Panc1 (cell line): ENCODE data around the gene TMPRSS5. TPM values are rescaled to one million over a fixed set of nuclear protein-coding genes. Genes with fewer than 3 reads are reported as not detected.
A peak's percentile ranks its signal among the peaks of the same experiment; 100 is the strongest.

ENCODE experiments used
- ATAC-seq: fragments of 200-7000 bp; cut with Tn5 transposase; 2 replicates; pipeline ENCODE4 v1.9.1; 2020; ENCODE audit warnings: mild to moderate bottlenecking, moderate library complexity
- BruUV-seq: library from RNA; stranded (reverse); fragments of 400-500 nt; replicated peaks from 2 replicates; lab custom pipeline; 2021; lab: Mats Ljungman, UMichigan
- CTCF ChIA-PET: fragments of 300-600 bp; sonication (Branson Sonifier 250); formaldehyde crosslinking; loops from one replicate; lab custom pipeline; 2022; ENCODE audit warnings: antibody characterized with exemption; lab: Charles Lee
- POLR2A ChIA-PET: fragments of 300-600 bp; sonication (Branson Sonifier 250); formaldehyde crosslinking; loops from one replicate; lab custom pipeline; 2022; ENCODE audit warnings: antibody characterized with exemption; lab: Charles Lee
- DNase-seq: peaks from one replicate; pipeline ENCODE4 v3.0.0-alpha.2; 2010; ENCODE audit warnings: low read depth, low spot score
- H3K27ac ChIP-seq: 2 replicates; pipeline ENCODE4 v1.5.1; 2011; ENCODE audit warnings: mild to moderate bottlenecking, low read length, inconsistent platforms
- H3K27me3 ChIP-seq: fragments of 200-500 bp; sonication (Bioruptor generic); 2 replicates; pipeline ENCODE4 v1.6.0; 2014; ENCODE audit warnings: low read length, inconsistent platforms; ENCODE audit not compliant: control insufficient read depth, insufficient read depth
- H3K36me3 ChIP-seq: fragments of 200-500 bp; sonication (Bioruptor generic); 2 replicates; pipeline ENCODE4 v1.5.1; 2014; ENCODE audit warnings: inconsistent platforms, mild to moderate bottlenecking, low read length, moderate library complexity; ENCODE audit not compliant: control insufficient read depth, insufficient read depth
- H3K4me1 ChIP-seq: 2 replicates; pipeline ENCODE4 v1.5.1; 2011; ENCODE audit warnings: inconsistent platforms, mild to moderate bottlenecking, low read length, moderate library complexity; ENCODE audit not compliant: control insufficient read depth, insufficient read depth
- H3K4me3 ChIP-seq, 2 experiments: 2 replicates each; pipeline ENCODE4 v1.5.1; 2011 to 2012; ENCODE audit warnings: low read depth in 2 of 2, low read length in 2 of 2, mild to moderate bottlenecking in 2 of 2, inconsistent platforms in 1 of 2, moderate library complexity in 1 of 2
- H3K9me3 ChIP-seq: fragments of 200-500 bp; sonication (Bioruptor generic); 2 replicates; pipeline ENCODE4 v1.5.1; 2014; ENCODE audit warnings: low read depth, mild to moderate bottlenecking, inconsistent platforms, low read length, moderate library complexity; ENCODE audit not compliant: control insufficient read depth, insufficient read depth
- CTCF ChIP-seq: fragments of 450-650 bp; IDR thresholded peaks from 2 replicates; pipeline ENCODE4 v1.5.1; 2017; ENCODE audit warnings: mild to moderate bottlenecking
- POLR2AphosphoS5 ChIP-seq: IDR thresholded peaks from 2 replicates; pipeline ENCODE4 v1.6.1; 2012; ENCODE audit warnings: mild to moderate bottlenecking, low read depth, low read length, moderate library complexity
- REST ChIP-seq, 2 experiments: IDR thresholded peaks; 2 replicates each; pipeline ENCODE4 v1.6.1; 2011 to 2012; ENCODE audit warnings: low read depth in 2 of 2, control low read depth in 1 of 2, low read length in 1 of 2, mild to moderate bottlenecking in 1 of 2, moderate library complexity in 1 of 2; ENCODE audit not compliant: insufficient read depth in 1 of 2
- SIN3A ChIP-seq: IDR thresholded peaks from 2 replicates; pipeline ENCODE4 v1.6.1; 2012; ENCODE audit warnings: low read depth, mild to moderate bottlenecking, low read length, moderate library complexity, borderline replicate concordance; ENCODE audit not compliant: insufficient read depth
- TCF7L2 ChIP-seq: IDR thresholded peaks from 2 replicates; pipeline ENCODE4 v1.6.1; 2011; ENCODE audit warnings: mild to moderate bottlenecking, low read depth, low read length, inconsistent platforms
- in situ Hi-C: cut with HindIII; loops from 2 replicates; pipeline ENCODE4 v1.10.0; 2016; ENCODE audit warnings: low sequenced_read_pairs, low pct_unique_long_range_greater_than_20kb
- intact Hi-C: fragments of 100-400 bp; cut with micrococcal nuclease; formaldehyde crosslinking; loops from one replicate; pipeline ENCODE4 v1.10.0; 2022; ENCODE audit not compliant: unreplicated experiment
- total RNA-seq: library from RNA; stranded (reverse); gene quantifications from one replicate; pipeline ENCODE4 v1.2.1, GENCODE V29; 2021; ENCODE audit not compliant: unreplicated experiment

Gene TMPRSS5
- total RNA-seq, 1 experiment from 2014 or later = 0.85 TPM

GRCh38 chr11:113728814-113729213, 22.7 kb upstream of the TMPRSS5 start:
- Histone ChIP-seq H3K4me3 (no peak overlapping the region), H3K4me1 (peaks cover 6% of the 10 kb centered on the region; the same call in 1 of the 2 replicates), H3K9me3 (no peaks in the 10 kb centered on the region), H3K36me3 (0 out of 2 replicates have a peak, but pooled peaks cover 8% of the 10 kb centered on the region), H3K27ac (peak overlapping the region; percentile 74; the same call in 1 of the 2 replicates), H3K27me3 (no peaks in the 10 kb centered on the region)
- POLR2A ChIA-PET = no interaction called here
- no TSS peak for BruUV-seq
- DNase-seq (no peak), ATAC-seq (no peak)
- in situ Hi-C loops (no loop called here), intact Hi-C loops (no loop called here)
- TF ChIP-seq SIN3A (no peak), TCF7L2 (no peak), REST (IDR thresholded peaks at IDR 0.05; ENCODE audit: insufficient read depth in 1 of 2, low read depth in 2 of 2, low read length in 1 of 2) (no peak), POLR2AphosphoS5 (no peak), CTCF (no peak)
- CTCF ChIA-PET = interaction anchor here (0.9 kb wide), 1 partner anchor 61 kb away, joined by 3 read pairs; no protein-coding TSS in a partner anchor

- TF ChIP-seq REST (IDR thresholded peaks at IDR 0.05; ENCODE audit: insufficient read depth in 1 of 2, low read depth in 2 of 2, low read length in 1 of 2) = no peak
- no peak for TF ChIP-seq TCF7L2
- no peak for TF ChIP-seq POLR2AphosphoS5
- no peak for TF ChIP-seq CTCF
- no peak for TF ChIP-seq SIN3A
- ATAC-seq = no peak
- Histone ChIP-seq H3K36me3 (no peaks in the 10 kb centered on the region), H3K9me3 (no peaks in the 10 kb centered on the region), H3K4me3 (no peak overlapping the region), H3K27ac (peak overlapping the region; percentile 58), H3K4me1 (peaks cover 6% of the 10 kb centered on the region; the same call in 1 of the 2 replicates), H3K27me3 (no peaks in the 10 kb centered on the region)
- in situ Hi-C loops = no loop called here
- DNase-seq = no peak
- no TSS peak for BruUV-seq
- intact Hi-C loops = no loop called here
- CTCF ChIA-PET = interaction anchor here (0.5 to 0.9 kb wide), 2 partner anchors 13 to 765 kb away, joined by 3 to 4 read pairs; partner anchors contain the start of gene NCAM1
- POLR2A ChIA-PET = interaction anchor here (0.6 kb wide), 1 partner anchor 36 kb away, joined by 5 read pairs; no protein-coding TSS in a partner anchor
Observed at GRCh38 chr11:113725913-113726312, 19.8 kb upstream of the TMPRSS5 start.
